ENCODE results near the gene LRFN4. TPM values are rescaled to one million over a fixed set of nuclear protein-coding genes. Genes with fewer than 3 reads are reported as not detected.
A peak's percentile ranks its signal among the peaks of the same experiment; 100 is the strongest.
"Not testable (repeated sequence)": the region's sequence is repeated elsewhere in the genome, so short reads cannot be mapped to it uniquely, and the experiment has no call there.

LRFN4 gene
- total RNA-seq: 21.7 TPM

DNA sequence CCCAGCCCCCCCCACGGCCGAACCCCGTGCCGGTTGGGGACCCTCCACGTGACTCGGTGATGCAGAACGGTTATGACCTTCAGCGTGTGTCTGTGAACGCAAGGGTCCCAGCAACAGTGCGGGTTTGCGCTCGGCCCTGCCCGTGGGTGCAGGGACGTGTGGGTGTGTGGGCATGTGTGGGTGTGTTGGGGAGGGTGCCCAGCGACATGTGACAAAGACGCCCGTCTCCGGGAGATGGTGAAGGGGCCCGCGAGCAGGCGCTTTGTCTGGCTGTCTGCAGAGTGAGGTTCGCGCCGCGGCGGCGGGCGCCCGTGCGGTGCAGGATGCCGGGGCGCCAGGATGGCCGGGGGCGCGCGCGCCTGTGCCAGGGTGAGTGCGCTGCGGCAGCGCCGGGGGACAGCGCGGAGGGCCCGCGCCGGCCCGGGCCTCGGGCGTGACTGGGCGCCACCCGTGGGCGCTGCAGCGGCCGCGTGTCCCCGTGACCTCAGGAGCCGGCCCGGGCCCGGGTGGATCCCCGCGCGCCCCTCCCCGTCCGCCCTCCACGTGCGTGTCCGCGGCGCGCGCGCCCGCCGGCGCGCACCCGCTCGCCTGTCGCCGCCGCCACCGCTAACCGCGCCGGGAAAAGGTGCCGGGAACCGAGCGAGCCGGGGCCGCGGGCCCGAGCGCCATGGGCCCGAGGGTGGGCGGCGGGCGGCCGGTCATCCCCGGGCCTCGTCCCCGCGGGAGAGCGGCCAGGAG is at the start of gene LRFN4:
LRFN4 (plus strand) TSS at position 569 of the 738 bp plus-strand sequence. CDS start 681 bp downstream, outside the sequence.
- DNase-seq: no peak

DNA sequence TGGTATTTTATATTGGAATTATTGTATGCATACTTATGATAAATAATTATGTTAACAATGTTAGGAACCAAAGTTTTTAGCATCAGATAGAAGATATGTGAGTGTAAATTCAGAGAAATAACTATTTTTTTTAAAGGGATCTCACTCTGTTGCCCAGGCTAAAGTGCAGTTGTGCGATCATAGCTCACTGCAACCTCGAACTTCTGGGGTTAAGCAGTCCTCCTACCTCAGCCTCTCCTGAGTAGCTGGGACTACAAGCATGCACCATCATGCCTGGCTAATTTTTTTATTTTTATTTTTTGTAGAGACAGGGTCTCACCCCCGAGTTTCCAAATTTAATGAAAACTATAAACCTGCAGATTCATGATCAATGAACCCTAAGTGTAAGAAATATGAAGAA is 47.3 kb upstream of the LRFN4 start:
- no peak for DNase-seq

DNA sequence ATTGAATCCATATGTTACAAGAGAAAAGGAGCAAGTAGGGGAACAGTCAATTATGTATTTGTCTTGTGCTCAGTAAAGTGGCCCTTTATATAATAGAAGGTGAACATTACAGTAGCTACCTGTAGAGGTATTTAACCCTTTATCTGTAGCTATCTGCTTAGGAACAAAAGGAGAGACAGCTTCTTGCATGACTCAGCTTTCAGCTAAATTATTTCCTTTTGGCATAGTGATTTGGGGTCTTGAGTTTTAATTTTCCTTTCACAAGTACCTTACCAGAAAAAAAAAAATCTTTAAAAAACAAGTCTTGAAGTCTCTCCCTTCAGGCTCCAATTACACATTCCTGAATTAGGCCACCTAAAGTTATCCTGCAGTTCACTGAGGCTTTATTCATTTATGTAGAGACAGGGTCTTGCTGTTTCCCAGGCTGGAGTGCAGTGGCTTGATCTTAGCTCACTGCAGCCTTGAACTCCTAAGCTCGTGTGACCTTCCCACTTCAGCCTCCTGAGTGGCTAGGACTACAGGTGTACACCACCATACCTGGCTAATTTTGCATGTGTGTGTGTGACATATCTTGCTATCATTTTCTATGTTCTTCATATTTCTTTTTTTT is 46.2 kb upstream of the LRFN4 start:
- no peak for DNase-seq

DNA sequence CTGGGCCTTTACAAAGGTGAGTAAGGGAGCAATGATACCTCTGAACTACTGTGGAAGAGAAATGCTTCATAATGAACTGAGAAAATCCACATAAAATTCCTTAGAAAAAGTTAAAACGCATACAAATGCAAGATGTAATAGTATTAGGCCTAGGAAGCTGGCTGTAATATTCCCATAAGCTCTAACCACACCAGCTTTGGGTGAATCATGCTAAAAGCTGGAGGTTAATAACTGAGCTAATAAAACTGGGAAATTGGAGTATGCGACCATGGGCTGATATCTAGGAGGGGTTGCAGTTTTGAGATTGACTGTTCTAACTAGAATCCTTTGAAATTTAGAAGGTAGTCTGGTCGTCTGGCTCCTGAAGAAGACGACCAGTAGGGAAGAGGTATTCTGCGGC is 42.2 kb upstream of the LRFN4 start:
- DNase-seq: no peak

DNA sequence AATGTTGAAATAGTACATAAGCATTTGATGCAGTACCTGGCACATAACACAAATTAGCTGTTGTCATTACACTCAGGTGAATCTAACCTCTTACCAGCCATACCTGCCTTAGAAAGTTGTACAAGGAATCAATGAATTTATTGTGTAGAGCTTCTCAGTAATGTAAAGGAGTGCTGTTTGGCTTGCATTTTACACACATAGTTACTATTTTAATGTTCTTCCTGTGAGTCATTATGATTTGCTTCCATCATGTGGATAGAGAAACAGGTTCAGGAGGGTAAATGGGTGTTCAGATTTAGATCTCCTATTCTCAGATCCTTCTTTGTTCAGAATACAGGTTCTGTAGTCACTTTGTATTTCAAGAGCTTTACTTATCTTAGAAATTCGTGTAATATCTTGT is 41.2 kb upstream of the LRFN4 start:
- no peak for DNase-seq

DNA sequence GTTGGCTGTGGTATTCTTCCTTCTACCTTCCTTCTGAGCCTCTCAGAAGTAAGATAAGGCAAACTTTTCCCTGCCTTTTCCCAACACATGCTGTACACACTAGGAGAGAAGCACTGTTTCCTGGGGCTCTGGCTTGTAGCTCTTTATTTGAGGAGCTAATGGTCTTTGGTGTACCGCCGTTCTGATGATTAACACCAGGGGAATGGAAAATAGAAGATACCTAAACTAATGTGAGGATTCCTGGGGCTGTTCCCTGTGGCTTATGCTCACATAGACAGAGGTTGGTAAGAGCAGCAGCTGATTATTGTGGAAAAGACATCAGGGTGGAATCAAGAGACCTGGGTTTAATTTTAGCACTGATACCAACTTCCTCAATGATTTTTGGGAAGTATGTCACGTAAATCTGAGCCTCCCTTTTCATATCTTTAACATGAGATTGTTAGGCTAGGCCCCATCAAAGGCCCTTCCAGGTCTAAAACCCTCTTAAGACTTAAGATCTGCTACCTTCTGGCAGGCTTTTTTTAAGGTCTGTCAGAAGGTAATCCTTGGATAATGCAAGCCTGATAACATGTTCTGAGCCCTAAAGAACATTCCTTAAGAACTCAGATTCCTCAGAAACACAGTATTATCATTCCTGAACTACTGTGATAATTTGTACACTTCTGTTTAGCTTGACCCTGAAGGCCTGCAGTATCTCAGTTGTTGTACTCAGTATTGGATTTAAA is 38.5 kb upstream of the LRFN4 start:
- no peak for DNase-seq

DNA sequence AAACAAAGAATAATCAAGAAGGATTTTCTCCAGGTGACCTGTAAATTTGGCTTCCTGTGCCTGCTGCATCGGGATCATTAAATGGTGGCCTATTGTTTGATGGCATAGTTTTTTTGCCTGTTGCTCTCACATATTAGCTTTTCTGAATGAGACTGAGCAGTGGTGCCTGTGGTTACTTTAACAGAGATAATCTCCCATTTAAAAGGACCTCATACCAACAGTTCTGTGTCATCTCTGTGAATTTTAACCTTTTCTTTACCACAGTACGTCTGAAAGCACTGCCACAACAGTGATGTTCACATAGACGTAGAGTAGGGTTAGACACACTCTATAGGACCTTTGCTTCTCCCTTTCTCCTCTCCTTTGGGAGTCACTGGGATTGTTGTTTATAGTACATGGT is 36.5 kb upstream of the LRFN4 start:
- DNase-seq: no peak

DNA sequence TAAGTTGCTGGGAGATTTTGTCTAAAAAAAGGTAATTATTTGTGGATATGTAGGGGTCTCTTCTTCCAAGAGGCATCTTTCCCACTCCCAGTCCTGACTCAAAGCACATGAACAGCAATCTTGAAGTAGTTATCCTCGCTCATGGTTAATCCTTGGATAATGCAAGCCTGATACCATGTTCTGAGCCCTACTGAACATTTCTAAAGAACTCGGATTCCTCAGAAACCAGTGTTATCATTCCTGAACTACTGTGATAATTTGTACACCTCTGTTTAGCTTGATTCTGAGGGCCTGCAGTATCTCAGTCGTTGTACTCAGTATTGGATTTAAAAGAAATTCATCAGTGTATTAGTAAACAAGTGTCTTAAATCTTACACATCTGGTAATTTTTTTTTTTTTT is 36.0 kb upstream of the LRFN4 start:
- no peak for DNase-seq

DNA sequence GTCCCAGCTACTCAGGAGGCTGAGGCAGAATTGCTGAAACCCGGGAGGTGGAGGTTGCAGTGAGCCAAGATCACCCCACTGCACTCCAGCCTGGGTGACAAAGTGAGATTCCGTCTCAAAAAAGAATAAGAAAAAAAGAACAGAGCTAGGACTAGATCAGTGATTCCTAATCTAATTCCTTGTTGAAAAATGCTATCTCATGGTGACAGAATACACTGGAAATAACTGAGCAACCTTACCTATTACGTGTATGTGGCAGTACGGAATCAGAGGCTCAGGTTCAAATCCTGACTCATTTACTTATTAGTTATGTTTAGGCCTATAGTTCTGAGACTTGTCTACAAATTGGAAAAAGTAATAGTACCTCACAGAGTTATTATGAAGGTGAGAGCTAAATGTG is 33.2 kb upstream of the LRFN4 start:
- DNase-seq: no peak

DNA sequence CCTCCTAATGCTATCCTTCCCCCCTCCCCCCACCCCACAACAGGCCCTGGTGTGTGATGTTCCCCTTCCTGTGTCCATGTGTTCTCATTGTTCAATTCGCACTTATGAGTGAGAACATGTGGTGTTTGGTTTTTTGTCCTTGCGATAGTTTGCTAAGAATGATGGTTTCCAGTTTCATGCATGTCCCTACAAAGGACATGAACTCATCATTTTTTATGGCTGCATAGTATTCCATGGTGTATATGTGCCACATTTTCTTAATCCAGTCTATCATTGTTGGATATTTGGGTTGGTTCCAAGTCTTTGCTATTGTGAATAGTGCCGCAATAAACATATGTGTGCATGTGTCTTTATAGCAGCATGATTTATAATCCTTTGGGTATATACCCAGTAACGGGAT is 32.3 kb upstream of the LRFN4 start:
- not testable (repeated sequence) for DNase-seq

DNA sequence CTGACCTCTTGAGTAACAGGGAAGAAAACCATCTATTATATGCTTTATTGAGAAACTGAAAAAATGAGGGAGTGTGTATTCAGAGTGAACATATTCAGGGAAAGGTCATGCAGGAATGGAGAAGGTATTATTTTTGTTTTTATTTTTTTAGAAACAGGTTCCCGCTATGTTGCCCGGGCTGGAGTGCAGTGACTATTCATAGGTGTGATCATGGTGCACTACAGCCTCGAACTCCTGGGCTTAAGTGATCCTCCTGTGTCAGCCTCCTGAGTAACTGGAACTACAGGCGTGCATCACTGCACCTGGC is 22.4 kb upstream of the LRFN4 start:
- DNase-seq: no peak

DNA sequence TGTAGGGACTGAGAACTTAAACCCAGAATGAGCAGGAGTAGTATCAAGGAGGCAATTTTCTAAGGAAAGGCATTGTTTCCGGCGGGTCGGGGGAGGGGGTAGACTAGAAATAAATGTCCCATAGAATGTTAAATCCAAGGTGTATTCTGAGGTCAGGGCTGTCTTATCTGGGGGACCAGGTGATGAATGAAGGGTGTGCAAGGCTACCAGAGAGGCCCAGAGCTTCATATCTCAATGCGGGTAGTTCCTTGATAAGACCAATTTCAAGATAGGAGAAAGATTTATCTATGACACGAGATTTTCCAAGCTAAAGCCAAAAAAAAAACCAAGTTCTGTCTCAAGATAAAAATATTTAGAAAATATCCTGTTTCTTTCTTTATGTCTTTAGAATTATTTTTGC is 21.9 kb upstream of the LRFN4 start:
- DNase-seq: no peak

DNA sequence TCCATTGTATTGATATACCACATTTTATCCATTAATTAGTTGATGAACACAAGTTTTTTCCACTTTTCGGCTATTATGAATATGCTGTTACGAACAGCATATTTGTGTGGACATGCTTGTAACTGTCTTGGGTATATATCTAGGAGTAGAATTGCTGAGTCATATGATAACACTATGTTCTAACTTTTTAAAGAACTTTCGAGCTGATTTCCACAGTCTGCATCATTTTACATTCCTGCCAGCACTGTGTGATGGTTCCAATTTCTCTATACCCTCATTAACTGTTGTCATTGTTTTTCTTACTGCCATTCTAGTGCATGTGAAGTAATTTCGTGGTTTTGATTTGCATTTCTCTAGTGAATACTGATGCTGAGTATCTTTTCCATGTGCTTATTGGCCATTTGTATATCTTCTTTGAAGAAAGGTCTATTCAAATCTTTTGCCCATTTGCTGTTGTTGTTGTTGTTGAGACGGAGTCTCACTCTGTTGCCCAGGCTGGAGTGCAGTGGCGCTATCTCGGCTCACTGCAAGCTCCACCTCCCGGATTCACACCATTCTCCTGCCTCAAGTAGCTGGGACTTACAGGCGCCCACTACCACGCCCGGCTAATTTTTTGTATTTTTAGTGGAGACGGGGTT is 21.0 kb upstream of the LRFN4 start:
- no peak for DNase-seq

DNA sequence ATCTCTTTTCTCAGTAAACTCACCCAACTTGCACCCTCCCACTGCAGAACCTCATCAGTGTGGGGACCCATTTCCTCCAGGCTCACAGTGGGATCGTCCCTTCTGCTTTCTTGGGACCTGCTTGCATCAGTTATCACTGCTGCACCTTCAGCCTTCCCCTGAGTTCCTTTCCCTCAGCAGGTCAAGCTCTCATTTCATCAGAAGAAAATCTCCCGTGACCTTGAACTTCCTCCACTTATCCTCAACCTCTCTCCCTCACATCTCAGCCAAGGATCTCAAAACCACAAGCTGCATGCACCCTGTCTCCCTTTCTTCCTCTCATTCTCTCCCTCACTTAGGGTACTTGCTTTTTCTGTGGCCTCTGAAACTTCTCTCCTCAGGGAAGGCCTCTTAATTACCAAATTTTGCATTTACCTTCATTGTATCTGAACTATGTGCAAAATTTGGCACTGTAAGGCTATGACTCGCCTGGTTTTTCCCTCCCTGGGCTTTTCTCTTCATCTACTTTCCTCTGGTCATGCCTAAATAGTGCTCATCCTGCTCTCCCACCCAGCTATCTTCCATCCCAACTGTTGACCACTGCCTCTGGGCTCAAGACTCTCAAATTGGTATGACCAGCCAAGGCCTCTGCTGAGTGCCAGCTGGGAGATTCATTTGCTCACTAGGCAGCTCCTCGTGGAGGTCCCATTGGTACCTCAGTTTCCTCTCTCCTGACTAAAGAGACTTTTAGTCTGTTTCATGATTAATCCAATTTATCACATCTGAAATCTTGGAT is 16.4 kb upstream of the LRFN4 start:
- no peak for DNase-seq

DNA sequence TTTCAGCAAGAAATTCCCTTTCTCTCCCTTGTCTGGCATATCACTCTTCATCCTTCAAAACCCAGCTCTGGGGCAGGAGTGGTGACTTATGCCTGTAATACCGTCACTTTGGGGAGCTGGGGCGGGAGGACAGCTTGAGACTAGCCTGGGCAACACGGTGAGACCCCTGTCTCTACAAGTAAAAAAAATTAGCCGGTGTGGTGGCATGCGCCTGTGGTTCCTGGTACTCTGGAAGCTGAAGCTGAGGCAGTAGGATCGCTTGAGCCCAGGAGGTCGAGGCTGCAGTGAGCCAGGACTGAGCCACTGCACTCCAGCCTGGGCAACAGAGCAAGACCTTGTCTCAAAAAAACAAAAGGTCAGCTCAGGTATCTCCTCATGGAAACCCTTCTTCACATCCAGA is 15.0 kb upstream of the LRFN4 start:
- no peak for DNase-seq

DNA sequence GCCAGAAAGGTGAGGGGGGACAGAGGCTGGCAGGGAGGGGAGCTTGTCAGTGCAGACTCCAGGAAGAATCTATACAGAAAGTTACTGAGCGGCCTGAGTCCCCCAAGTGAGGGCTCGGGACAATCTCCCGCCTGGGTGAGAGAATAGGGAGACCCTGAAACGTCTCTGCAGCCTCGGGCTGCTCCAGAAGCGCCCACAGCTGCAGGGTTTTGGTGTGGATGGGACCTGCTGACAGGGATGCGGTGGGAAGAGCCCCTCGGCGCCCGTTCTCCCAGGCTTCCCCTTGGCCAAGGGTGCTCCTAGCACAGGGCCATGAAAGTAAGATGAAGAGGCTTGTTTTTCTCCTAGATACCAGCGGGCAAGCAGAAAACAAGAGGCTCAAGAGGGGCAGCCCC is 14.4 kb upstream of the LRFN4 start:
- DNase-seq: no peak

DNA sequence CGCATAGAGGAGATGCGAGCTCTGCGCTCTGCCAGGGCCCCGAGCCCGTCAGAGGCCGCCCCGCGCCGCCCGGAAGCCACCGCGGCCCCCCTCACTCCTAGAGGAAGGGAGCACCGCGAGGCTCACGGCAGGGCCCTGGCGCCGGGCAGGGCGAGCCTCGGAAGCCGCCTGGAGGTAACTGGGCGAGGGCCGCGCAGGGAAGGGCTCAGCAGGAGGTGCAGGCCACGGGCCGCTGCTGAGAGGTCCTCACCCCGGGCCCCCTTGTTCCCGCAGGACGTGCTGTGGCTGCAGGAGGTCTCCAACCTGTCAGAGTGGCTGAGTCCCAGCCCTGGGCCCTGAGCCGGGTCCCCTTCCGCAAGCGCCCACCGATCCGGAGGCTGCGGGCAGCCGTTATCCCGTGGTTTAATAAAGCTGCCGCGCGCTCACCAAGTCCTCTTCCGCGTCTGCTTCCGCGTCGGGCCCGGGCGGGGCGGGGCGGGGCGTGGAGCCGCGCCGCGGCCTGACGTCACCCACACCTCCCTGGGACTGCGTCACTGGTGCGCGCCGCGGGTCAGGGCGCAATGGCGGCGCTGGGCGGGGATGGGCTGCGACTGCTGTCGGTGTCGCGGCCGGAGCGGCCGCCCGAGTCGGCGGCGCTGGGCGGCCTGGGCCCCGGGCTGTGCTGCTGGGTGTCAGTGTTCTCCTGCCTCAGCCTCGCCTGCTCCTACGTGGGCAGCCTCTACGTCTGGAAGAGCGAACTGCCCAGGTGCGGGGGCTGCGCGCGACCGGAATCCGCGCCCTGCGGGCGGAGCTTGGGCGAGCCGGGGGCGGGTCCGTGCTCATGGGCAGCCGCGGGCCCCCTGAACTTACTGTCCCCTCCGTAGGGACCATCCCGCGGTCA is 13.7 kb upstream of the LRFN4 start, which contains the start of gene RCE1:
RCE1 (plus strand) TSS at position 546 of the 880 bp plus-strand sequence; CDS start at position 561, 15 bp downstream.
- DNase-seq: peak; percentile 95

DNA sequence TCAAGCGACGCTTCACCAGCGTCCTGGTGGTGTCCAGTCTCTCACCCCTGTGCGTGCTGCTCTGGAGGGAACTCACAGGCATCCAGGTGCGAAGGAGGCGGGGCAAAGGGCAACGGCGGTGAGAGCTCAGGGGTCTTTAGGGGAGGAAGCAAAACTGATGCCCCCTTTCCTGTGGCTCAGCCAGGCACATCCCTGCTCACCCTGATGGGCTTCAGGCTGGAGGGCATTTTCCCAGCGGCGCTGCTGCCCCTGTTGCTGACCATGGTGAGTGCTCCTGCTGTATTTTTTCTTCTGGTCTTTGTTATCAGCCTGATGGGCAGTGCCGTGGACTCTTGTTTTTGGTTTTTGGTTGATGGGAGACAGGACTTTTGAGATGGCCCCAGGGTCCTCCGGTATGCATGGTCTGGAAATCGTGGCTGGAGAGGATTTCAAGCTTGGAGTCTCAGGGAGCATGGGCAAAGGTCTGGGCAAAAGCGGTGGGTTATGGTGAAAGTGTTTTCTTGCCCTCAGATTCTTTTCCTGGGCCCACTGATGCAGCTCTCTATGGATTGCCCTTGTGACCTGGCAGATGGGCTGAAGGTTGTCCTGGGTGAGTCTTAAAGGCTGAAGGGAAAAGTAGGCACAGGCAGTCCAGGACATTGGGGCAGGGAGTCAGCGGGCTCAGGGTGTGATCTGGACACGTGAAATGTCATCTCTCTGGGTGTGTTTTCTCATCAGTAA is 12.9 kb upstream of the LRFN4 start:
- no peak for DNase-seq

DNA sequence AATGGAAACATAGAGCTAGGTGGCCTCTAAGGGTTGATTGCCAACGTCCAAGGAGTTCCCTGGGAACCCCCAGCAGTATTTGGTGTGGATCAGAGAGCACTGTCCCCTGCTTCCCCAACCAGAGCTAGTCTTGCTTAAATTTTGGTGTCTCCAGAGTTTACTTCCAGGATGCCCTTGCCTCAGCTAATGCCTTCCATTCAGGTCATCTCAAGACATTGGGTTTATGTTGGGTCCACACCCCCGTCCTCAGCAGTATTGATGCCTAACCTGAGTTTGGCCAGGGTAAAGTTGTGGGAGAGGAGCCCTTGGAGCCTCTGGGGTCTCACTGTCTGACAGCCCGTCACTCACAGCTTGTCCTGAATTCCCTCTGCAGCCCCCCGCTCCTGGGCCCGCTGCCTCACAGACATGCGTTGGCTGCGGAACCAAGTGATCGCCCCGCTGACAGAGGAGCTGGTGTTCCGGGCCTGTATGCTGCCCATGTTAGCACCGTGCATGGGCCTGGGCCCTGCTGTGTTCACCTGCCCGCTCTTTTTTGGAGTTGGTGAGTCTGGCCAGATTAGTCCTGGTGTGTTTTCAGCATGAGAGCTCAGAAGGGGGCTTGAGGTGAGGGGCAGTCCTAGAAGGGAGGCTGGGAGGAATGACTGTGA is 12.2 kb upstream of the LRFN4 start:
- no peak for DNase-seq
